Left lung (tissue), 10 donors: ENCODE data around the gene NOS2. TPM values are rescaled to one million over a fixed set of nuclear protein-coding genes. Genes with fewer than 3 reads are reported as not detected.

ENCODE experiments used
- ATAC-seq: fragments of 200-7000 bp; cut with Tn5 transposase; one replicate; pipeline ENCODE4 v1.9.1; 2020; ENCODE audit warnings: moderate library complexity
- DNase-seq, 4 donors: peaks; one replicate each; pipeline ENCODE4 v3.0.0-alpha.2; 2013 to 2020
- H3K27ac ChIP-seq, 2 donors: fragments of 200-600 bp; sonication (generic) in 1 of 2; one replicate each; pipeline versions ENCODE4 v1.5.0 to v1.8.0; 2020 to 2021
- H3K27me3 ChIP-seq, 2 donors: fragments of 200-600 bp; sonication (generic) in 1 of 2; one replicate each; pipeline versions ENCODE4 v1.5.0 to v1.8.0; 2020 to 2021
- H3K36me3 ChIP-seq, 2 donors: fragments of 200-600 bp; sonication (generic) in 1 of 2; one replicate each; pipeline versions ENCODE4 v1.5.0 to v1.8.0; 2020 to 2021
- H3K4me1 ChIP-seq, 2 donors: fragments of 200-600 bp; one replicate each; pipeline ENCODE4 v1.8.0; 2021
- H3K4me3 ChIP-seq, 2 donors: fragments of 200-600 bp; sonication (generic) in 1 of 2; one replicate each; pipeline versions ENCODE4 v1.5.0 to v1.8.0; 2020 to 2021; ENCODE audit warnings: mild to moderate bottlenecking in 1 of 2
- H3K9me3 ChIP-seq, 2 donors: fragments of 200-600 bp; sonication (generic) in 1 of 2; one replicate each; pipeline versions ENCODE4 v1.5.0 to v1.8.0; 2020 to 2021
- CTCF ChIP-seq, 2 donors: fragments of 200-600 bp; sonication (generic) in 1 of 2; IDR thresholded peaks; one replicate each; pipeline versions ENCODE4 v1.5.0 to v1.8.0; 2021; ENCODE audit warnings: antibody characterized with exemption in 2 of 2
- intact Hi-C, 2 donors: fragments of 100-400 bp; cut with DNase I; formaldehyde crosslinking; loops; one replicate each; pipeline versions ENCODE4 v1.11.2 to v1.14.2; 2022
- polyA plus RNA-seq, 6 donors: library from polyadenylated mRNA; unstranded; fragments of 120-200 nt; gene quantifications; one replicate each; pipeline ENCODE4 v1.2.1, GENCODE V29; 2013; ENCODE audit not compliant: insufficient read length in 6 of 6
- total RNA-seq, 2 donors: library from RNA; stranded (reverse); fragmentation: NEBNext Ultra II Directional; extraction: Animal tissue kit (Norgen Biotek cat#: 25700); gene quantifications; one replicate each; pipeline ENCODE4 v1.2.1, GENCODE V29; 2021
- donor health status: DM: no; HTN: yes; CAD: no.
- donor health status: DM: no; HTN: no; CAD: no.

The NOS2 gene
- total and polyA plus RNA-seq, 8 donors = 0.34 to 2.3 (median 1.7) TPM

- ATAC-seq = no peak
- intact Hi-C loops = no loop called here
- H3K27ac ChIP-seq = no peak overlapping the region
Observed at GRCh38 chr17:27776882-27777624, 23.3 kb downstream of the NOS2 start.

GRCh38 chr17:27771586-27771985, 28.7 kb downstream of the NOS2 start:
- intact Hi-C loops = no loop called here
- no peaks in the 10 kb centered on the region for H3K4me1 ChIP-seq
- DNase-seq = peak in 1 of 4 donors; percentile 38
- TF ChIP-seq CTCF (IDR thresholded peaks at IDR 0.05) = no peak
- H3K27me3 ChIP-seq = no peaks in the 10 kb centered on the region
- no peak overlapping the region for H3K4me3 ChIP-seq
- H3K36me3 ChIP-seq = no peaks in the 10 kb centered on the region
- H3K27ac ChIP-seq = no peak overlapping the region
- H3K9me3 ChIP-seq = no peaks in the 10 kb centered on the region
- ATAC-seq = no peak

More at GRCh38 chr17:27776882-27777624, 23.3 kb downstream of the NOS2 start:
- no peaks in the 10 kb centered on the region for H3K27me3 ChIP-seq
- no peak overlapping the region for H3K4me3 ChIP-seq
- no peak for TF ChIP-seq CTCF (IDR thresholded peaks at IDR 0.05)
- no peaks in the 10 kb centered on the region for H3K36me3 ChIP-seq
- H3K9me3 ChIP-seq = no peaks in the 10 kb centered on the region
- DNase-seq = peak in 1 of 4 donors; percentile 13
- H3K4me1 ChIP-seq = no peaks in the 10 kb centered on the region

GRCh38 chr17:27770877-27771276, 29.5 kb downstream of the NOS2 start:
- Histone ChIP-seq H3K4me3 (no peak overlapping the region), H3K9me3 (no peaks in the 10 kb centered on the region), H3K27ac (no peak overlapping the region), H3K36me3 (no peaks in the 10 kb centered on the region), H3K27me3 (no peaks in the 10 kb centered on the region), H3K4me1 (no peaks in the 10 kb centered on the region)
- intact Hi-C loops = no loop called here
- no peak for TF ChIP-seq CTCF (IDR thresholded peaks at IDR 0.05)
- DNase-seq (peak in 1 of 4 donors; percentile 65), ATAC-seq (no peak)

- no peak for ATAC-seq
- Histone ChIP-seq H3K4me3 (no peak overlapping the region), H3K4me1 (no peaks in the 10 kb centered on the region), H3K36me3 (no peaks in the 10 kb centered on the region), H3K27me3 (no peaks in the 10 kb centered on the region), H3K9me3 (no peaks in the 10 kb centered on the region), H3K27ac (no peak overlapping the region)
- TF ChIP-seq CTCF (IDR thresholded peaks at IDR 0.05) = no peak
- intact Hi-C loops = no loop called here
- DNase-seq = peak in 1 of 4 donors; percentile 65
Observed at GRCh38 chr17:27768858-27769410, 31.4 kb downstream of the NOS2 start.

- H3K27me3 ChIP-seq = no peaks in the 10 kb centered on the region
- no peak overlapping the region for H3K4me3 ChIP-seq
- H3K27ac ChIP-seq = no peak overlapping the region
- no peaks in the 10 kb centered on the region for H3K36me3 ChIP-seq
- no peak for ATAC-seq
- no peaks in the 10 kb centered on the region for H3K9me3 ChIP-seq
- no peak for TF ChIP-seq CTCF (IDR thresholded peaks at IDR 0.05)
- no peak for DNase-seq
- intact Hi-C loops = no loop called here
- no peaks in the 10 kb centered on the region for H3K4me1 ChIP-seq
Observed at GRCh38 chr17:27766438-27766837, 33.9 kb downstream of the NOS2 start.
